Endometrial microvascular endothelial cells (primary cell): Measurements from ENCODE around the gene RAPGEF1. TPM values are rescaled to one million over a fixed set of nuclear protein-coding genes. Genes with fewer than 3 reads are reported as not detected.

ENCODE experiments used
- in situ Hi-C: cut with HindIII; loops from 2 replicates; pipeline ENCODE4 v1.10.0; 2017; ENCODE audit warnings: low sequenced_read_pairs, low pct_unique_long_range_greater_than_20kb; ENCODE audit errors: inconsistent ontology term
- total RNA-seq: library from RNA; depleted of rRNA; stranded (reverse); fragments of >200 nt; gene quantifications from one replicate; pipeline ENCODE4 v1.2.3, GENCODE V29; 2015; ENCODE audit errors: inconsistent ontology term

Gene RAPGEF1
- total RNA-seq, 1 donor from 2014 or later, result 54.6 TPM

- in situ Hi-C loops, result no loop called here
These were observed 201.9 kb downstream of the RAPGEF1 start for GRCh38 chr9:131537946-131538345.

GRCh38 chr9:131534721-131535237 is 205.1 kb downstream of the RAPGEF1 start:
- in situ Hi-C loops, result no loop called here

- in situ Hi-C loops, result no loop called here
These were observed 208.7 kb downstream of the RAPGEF1 start, which contains the start of gene UCK1 for GRCh38 chr9:131530920-131531832. Gene UCK1, minus strand, starts transcription at chr9:131531263. Its CDS starts 89 bp downstream, at chr9:131531174.

- in situ Hi-C loops, result no loop called here
These were observed 209.3 kb downstream of the RAPGEF1 start for GRCh38 chr9:131530546-131530919.

GRCh38 chr9:131529597-131530545 is 210.0 kb downstream of the RAPGEF1 start:
- in situ Hi-C loops, result no loop called here

GRCh38 chr9:131528886-131529505 is 210.9 kb downstream of the RAPGEF1 start:
- in situ Hi-C loops, result no loop called here

GRCh38 chr9:131528186-131528585 is 211.7 kb downstream of the RAPGEF1 start:
- in situ Hi-C loops, result no loop called here

Other genes with a start within 250 kb of the RAPGEF1 start
- gene POMT1, start 237.2 kb downstream of the RAPGEF1 start, total RNA-seq, result 38.4 TPM
- gene UCK1, start 208.8 kb downstream of the RAPGEF1 start, total RNA-seq, result 32.7 TPM
- not detected for gene PRRT1B, start 194.6 kb downstream of the RAPGEF1 start, total RNA-seq